H9 (cell line): ENCODE results near the gene DNAI1. TPM values are rescaled to one million over a fixed set of nuclear protein-coding genes. Genes with fewer than 3 reads are reported as not detected.

Source experiments
- DNase-seq: peaks from one replicate; pipeline ENCODE4 v3.0.0-alpha.2; 2017
- H2AFZ ChIP-seq: one replicate; pipeline ENCODE4 v1.6.1; 2013; ENCODE audit warnings: mild to moderate bottlenecking, low read length, control low read depth, moderate library complexity
- H2AK5ac ChIP-seq: 2 replicates; pipeline ENCODE4 v1.6.1; 2013; ENCODE audit warnings: low read length, control low read depth, mixed read lengths; ENCODE audit not compliant: insufficient read length
- H2BK120ac ChIP-seq: one replicate; pipeline ENCODE4 v1.6.1; 2013; ENCODE audit warnings: low read depth, mild to moderate bottlenecking, low read length, control low read depth, inconsistent platforms; ENCODE audit not compliant: poor library complexity, severe bottlenecking
- H2BK12ac ChIP-seq: 2 replicates; pipeline ENCODE4 v1.6.1; 2013; ENCODE audit warnings: low read length, control low read depth, mixed read lengths, low read depth; ENCODE audit not compliant: insufficient read length
- H2BK15ac ChIP-seq: 2 replicates; pipeline ENCODE4 v1.6.1; 2013; ENCODE audit warnings: low read depth, low read length, control low read depth
- H2BK20ac ChIP-seq: one replicate; pipeline ENCODE4 v1.6.1; 2013; ENCODE audit warnings: low read depth, mild to moderate bottlenecking, low read length, control low read depth, inconsistent platforms; ENCODE audit not compliant: poor library complexity, severe bottlenecking
- H2BK5ac ChIP-seq: 2 replicates; pipeline ENCODE4 v1.6.1; 2013; ENCODE audit warnings: low read length, control low read depth, mixed read lengths; ENCODE audit not compliant: insufficient read length
- H3K14ac ChIP-seq: 2 replicates; pipeline ENCODE4 v1.6.1; 2013; ENCODE audit warnings: low read length, control low read depth; ENCODE audit not compliant: insufficient read depth
- H3K18ac ChIP-seq: 2 replicates; pipeline ENCODE4 v1.6.1; 2013; ENCODE audit warnings: low read depth, mild to moderate bottlenecking, mixed read lengths, low read length, control low read depth; ENCODE audit not compliant: insufficient read length
- H3K23ac ChIP-seq: 2 replicates; pipeline ENCODE4 v1.6.1; 2013; ENCODE audit warnings: low read length, control low read depth, mixed read lengths, low read depth; ENCODE audit not compliant: insufficient read length
- H3K23me2 ChIP-seq: 2 replicates; pipeline ENCODE4 v1.6.1; 2013; ENCODE audit warnings: low read depth, mild to moderate bottlenecking, mixed read lengths, low read length, control low read depth; ENCODE audit not compliant: insufficient read length, poor library complexity, severe bottlenecking
- H3K27ac ChIP-seq: 2 replicates; pipeline ENCODE4 v1.5.1; 2013; ENCODE audit warnings: low read length, control low read depth, mixed read lengths, low read depth; ENCODE audit not compliant: insufficient read length
- H3K27me3 ChIP-seq: 2 replicates; pipeline ENCODE4 v1.6.1; 2013; ENCODE audit warnings: low read length, control low read depth, inconsistent platforms; ENCODE audit not compliant: insufficient read depth
- H3K4ac ChIP-seq: 2 replicates; pipeline ENCODE4 v1.6.1; 2013; ENCODE audit warnings: low read depth, mild to moderate bottlenecking, control low read depth, inconsistent platforms, low read length, moderate library complexity
- H3K4me1 ChIP-seq: 2 replicates; pipeline ENCODE4 v1.6.1; 2013; ENCODE audit warnings: low read length, control low read depth, inconsistent platforms; ENCODE audit not compliant: insufficient read depth
- H3K4me2 ChIP-seq: 2 replicates; pipeline ENCODE4 v1.6.1; 2013; ENCODE audit warnings: low read length, control low read depth, mixed read lengths; ENCODE audit not compliant: insufficient read length, insufficient read depth
- H3K56ac ChIP-seq: 2 replicates; pipeline ENCODE4 v1.6.1; 2013; ENCODE audit warnings: low read depth, mild to moderate bottlenecking, mixed read lengths, low read length, control low read depth; ENCODE audit not compliant: insufficient read length
- H3K79me1 ChIP-seq: 2 replicates; pipeline ENCODE4 v1.6.1; 2013; ENCODE audit warnings: low read depth, mild to moderate bottlenecking, moderate library complexity, low read length, control low read depth, inconsistent platforms; ENCODE audit not compliant: insufficient read depth, poor library complexity, severe bottlenecking
- H3K79me2 ChIP-seq: 2 replicates; pipeline ENCODE4 v1.6.1; 2013; ENCODE audit warnings: low read length, control low read depth, inconsistent platforms; ENCODE audit not compliant: insufficient read depth
- H3K9ac ChIP-seq: 2 replicates; pipeline ENCODE4 v1.6.1; 2013; ENCODE audit warnings: low read length, control low read depth, mixed read lengths; ENCODE audit not compliant: insufficient read length; ENCODE audit errors: extremely low read depth
- H3K9me3 ChIP-seq: one replicate; pipeline ENCODE4 v1.6.1; 2013; ENCODE audit warnings: low read depth, low read length, inconsistent platforms; ENCODE audit not compliant: control insufficient read depth
- H3T11ph ChIP-seq: one replicate; pipeline ENCODE4 v1.6.1; 2013; ENCODE audit warnings: mild to moderate bottlenecking, low read length, control low read depth, inconsistent platforms
- H4K20me1 ChIP-seq: one replicate; pipeline ENCODE4 v1.6.1; 2013; ENCODE audit not compliant: control insufficient read depth, insufficient read length, insufficient read depth
- H4K5ac ChIP-seq: 2 replicates; pipeline ENCODE4 v1.6.1; 2013; ENCODE audit warnings: low read depth, mild to moderate bottlenecking, mixed read lengths, low read length, control low read depth; ENCODE audit not compliant: insufficient read length
- H4K8ac ChIP-seq: replicated peaks from 2 replicates; pipeline ENCODE4 v1.6.1; 2013; ENCODE audit warnings: low read length, control low read depth, mixed read lengths, low read depth; ENCODE audit not compliant: insufficient read length
- H4K91ac ChIP-seq: 2 replicates; pipeline ENCODE4 v1.6.1; 2013; ENCODE audit warnings: low read depth, mild to moderate bottlenecking, moderate library complexity, mixed read lengths, low read length, control low read depth; ENCODE audit not compliant: insufficient read length
- H3K27ac Mint-ChIP-seq, 3 experiments: 2 replicates in 2 of 3; 3 replicates in 1 of 3; pipeline ENCODE4 v1.8.0; 2020 to 2021; ENCODE audit warnings: mixed read lengths in 3 of 3, mild to moderate bottlenecking in 1 of 3, moderate library complexity in 1 of 3
- H3K27me3 Mint-ChIP-seq: 2 replicates; pipeline ENCODE4 v1.8.0; 2021; ENCODE audit warnings: low read depth, mild to moderate bottlenecking, moderate library complexity, mixed read lengths
- H3K36me3 Mint-ChIP-seq, 3 experiments: 2 replicates in 2 of 3; 3 replicates in 1 of 3; pipeline ENCODE4 v1.8.0; 2020 to 2021; ENCODE audit warnings: low read depth in 3 of 3, mixed read lengths in 3 of 3; ENCODE audit not compliant: insufficient read depth in 1 of 3
- H3K4me1 Mint-ChIP-seq, 2 experiments: 2 replicates each; pipeline ENCODE4 v1.8.0; 2020; ENCODE audit warnings: mixed read lengths in 2 of 2
- H3K4me3 Mint-ChIP-seq, 2 experiments: 2 replicates in 1 of 2; 3 replicates in 1 of 2; pipeline ENCODE4 v1.8.0; 2020 to 2021; ENCODE audit warnings: mild to moderate bottlenecking in 2 of 2, mixed read lengths in 2 of 2, moderate library complexity in 1 of 2
- H3K9me3 Mint-ChIP-seq, 2 experiments: 2 replicates in 1 of 2; 3 replicates in 1 of 2; pipeline ENCODE4 v1.8.0; 2020; ENCODE audit warnings: mild to moderate bottlenecking in 2 of 2, mixed read lengths in 2 of 2, moderate library complexity in 1 of 2
- total RNA-seq: library from RNA; stranded (reverse); gene quantifications from 2 replicates; pipeline ENCODE4 v1.2.1, GENCODE V29; 2021
- TF ChIP-seq, protein P1 (sequence below): fragments of 200-600 bp; sonication (generic); conservative IDR thresholded peaks from 3 replicates; pipeline ENCODE4 v1.8.0; 2021; ENCODE audit warnings: antibody characterized with exemption, mild to moderate bottlenecking

Gene DNAI1
- total RNA-seq, 1 experiment from 2014 or later, result 0.22 TPM

GRCh38 chr9:34446468-34446891 is 12.1 kb upstream of the DNAI1 start:
- Mint-ChIP-seq H3K36me3 (no peaks in the 10 kb centered on the region), H3K9me3 (no peaks in the 10 kb centered on the region), H3K27ac (no peak overlapping the region), H3K4me3 (no peak overlapping the region), H3K4me1 (peaks cover 18 to 20% of the 10 kb centered on the region in 2 experiments), H3K27me3 (no peaks in the 10 kb centered on the region)
- TF ChIP-seq, protein P1, sequence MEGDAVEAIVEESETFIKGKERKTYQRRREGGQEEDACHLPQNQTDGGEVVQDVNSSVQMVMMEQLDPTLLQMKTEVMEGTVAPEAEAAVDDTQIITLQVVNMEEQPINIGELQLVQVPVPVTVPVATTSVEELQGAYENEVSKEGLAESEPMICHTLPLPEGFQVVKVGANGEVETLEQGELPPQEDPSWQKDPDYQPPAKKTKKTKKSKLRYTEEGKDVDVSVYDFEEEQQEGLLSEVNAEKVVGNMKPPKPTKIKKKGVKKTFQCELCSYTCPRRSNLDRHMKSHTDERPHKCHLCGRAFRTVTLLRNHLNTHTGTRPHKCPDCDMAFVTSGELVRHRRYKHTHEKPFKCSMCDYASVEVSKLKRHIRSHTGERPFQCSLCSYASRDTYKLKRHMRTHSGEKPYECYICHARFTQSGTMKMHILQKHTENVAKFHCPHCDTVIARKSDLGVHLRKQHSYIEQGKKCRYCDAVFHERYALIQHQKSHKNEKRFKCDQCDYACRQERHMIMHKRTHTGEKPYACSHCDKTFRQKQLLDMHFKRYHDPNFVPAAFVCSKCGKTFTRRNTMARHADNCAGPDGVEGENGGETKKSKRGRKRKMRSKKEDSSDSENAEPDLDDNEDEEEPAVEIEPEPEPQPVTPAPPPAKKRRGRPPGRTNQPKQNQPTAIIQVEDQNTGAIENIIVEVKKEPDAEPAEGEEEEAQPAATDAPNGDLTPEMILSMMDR, result no peak
- Histone ChIP-seq H4K20me1 (no peaks in the 10 kb centered on the region), H3K79me2 (no peaks in the 10 kb centered on the region; the same call in 1 of the 2 replicates), H2BK12ac (no peak overlapping the region), H3K14ac (no peak overlapping the region), H3K18ac (no peak overlapping the region), H3T11ph (no peak overlapping the region), H2AFZ (no peak overlapping the region), H2BK20ac (no peak overlapping the region), H3K23me2 (no peaks in the 10 kb centered on the region), H2BK5ac (no peak overlapping the region), H3K4me2 (no peak overlapping the region), H2AK5ac (no peak overlapping the region), H3K9me3 (no peaks in the 10 kb centered on the region), H3K4me1 (peaks cover 6% of the 10 kb centered on the region), H3K27me3 (no peaks in the 10 kb centered on the region), H4K91ac (no peak overlapping the region), H4K5ac (no peak overlapping the region), H4K8ac (no peak overlapping the region), H3K56ac (no peak overlapping the region), H3K9ac (no peak overlapping the region), H2BK15ac (no peak overlapping the region), H2BK120ac (no peak overlapping the region), H3K23ac (no peak overlapping the region), H3K27ac (no peak overlapping the region), H3K79me1 (no peaks in the 10 kb centered on the region), H3K4ac (no peak overlapping the region)
- no peak for DNase-seq
